HUES64 (cell line): ENCODE results near the gene RNF166.

Experiments
- H3K27ac ChIP-seq: 2 replicates; pipeline ENCODE4 v1.7.0; 2013; ENCODE audit warnings: low read depth, low read length, inconsistent platforms
- H3K27me3 ChIP-seq: 2 replicates; pipeline ENCODE4 v1.6.1; 2013; ENCODE audit warnings: mild to moderate bottlenecking, low read length; ENCODE audit not compliant: insufficient read depth
- H3K36me3 ChIP-seq: 2 replicates; pipeline ENCODE4 v1.6.1; 2013; ENCODE audit warnings: mild to moderate bottlenecking, low read length; ENCODE audit not compliant: insufficient read depth
- H3K4me1 ChIP-seq: 2 replicates; pipeline ENCODE4 v1.6.1; 2013; ENCODE audit warnings: mild to moderate bottlenecking, low read length, moderate library complexity; ENCODE audit not compliant: insufficient read depth
- H3K4me3 ChIP-seq: 2 replicates; pipeline ENCODE4 v1.5.1; 2013; ENCODE audit warnings: mild to moderate bottlenecking, low read length, moderate library complexity
- H3K9ac ChIP-seq: 2 replicates; pipeline ENCODE4 v1.6.1; 2013; ENCODE audit warnings: mild to moderate bottlenecking, low read depth, low read length
- H3K9me3 ChIP-seq: 2 replicates; pipeline ENCODE4 v1.6.1; 2013; ENCODE audit warnings: low read depth, low read length; ENCODE audit not compliant: insufficient read depth
- WGBS: fragments of 150-250, 120-280 bp; methylation state at CpG from one replicate; pipeline ENCODE4 v1.1.7; 2013; ENCODE audit warnings: missing lambda C conversion rate; 5-methylcytosine and 5-hydroxymethylcytosine counted together

Gene RNF166

GRCh38 chr16:88731699-88732098 lies 25.5 kb upstream of the RNF166 start:
- Histone ChIP-seq H3K9me3 (no peaks in the 10 kb centered on the region), H3K36me3 (peaks cover 13% of the 10 kb centered on the region; the same call in 1 of the 2 replicates), H3K4me1 (no peaks in the 10 kb centered on the region), H3K27ac (no peak overlapping the region), H3K9ac (no peak overlapping the region), H3K27me3 (no peaks in the 10 kb centered on the region), H3K4me3 (no peak overlapping the region)
- 82% methylated on average over 15 of the region's 15 CpGs for WGBS

GRCh38 chr16:88730632-88731607 lies 24.7 kb upstream of the RNF166 start:
- Histone ChIP-seq H3K27me3 (no peaks in the 10 kb centered on the region), H3K4me3 (no peak overlapping the region), H3K9me3 (no peaks in the 10 kb centered on the region), H3K4me1 (no peaks in the 10 kb centered on the region), H3K36me3 (peaks cover 13% of the 10 kb centered on the region; the same call in 1 of the 2 replicates), H3K27ac (no peak overlapping the region), H3K9ac (no peak overlapping the region)
- WGBS: 91% methylated on average over 34 of the region's 34 CpGs

GRCh38 chr16:88727871-88728270 lies 21.7 kb upstream of the RNF166 start:
- Histone ChIP-seq H3K4me3 (no peak overlapping the region), H3K36me3 (peaks cover 16% of the 10 kb centered on the region), H3K9me3 (no peaks in the 10 kb centered on the region), H3K27ac (no peak overlapping the region), H3K9ac (no peak overlapping the region), H3K27me3 (no peaks in the 10 kb centered on the region), H3K4me1 (no peaks in the 10 kb centered on the region)
- 72% methylated on average over 20 of the region's 20 CpGs for WGBS

- Histone ChIP-seq H3K9ac (no peak overlapping the region), H3K9me3 (no peaks in the 10 kb centered on the region), H3K4me3 (no peak overlapping the region), H3K27me3 (no peaks in the 10 kb centered on the region), H3K4me1 (no peaks in the 10 kb centered on the region), H3K27ac (no peak overlapping the region), H3K36me3 (peaks cover 22% of the 10 kb centered on the region)
- WGBS: 95% methylated on average over 28 of the region's 28 CpGs
Observed at GRCh38 chr16:88726981-88727380, 20.8 kb upstream of the RNF166 start.

GRCh38 chr16:88726408-88726749 lies 20.2 kb upstream of the RNF166 start:
- no peaks in the 10 kb centered on the region for H3K4me1 ChIP-seq
- no peaks in the 10 kb centered on the region for H3K9me3 ChIP-seq
- H3K27ac ChIP-seq: no peak overlapping the region
- H3K9ac ChIP-seq: no peak overlapping the region
- no peak overlapping the region for H3K4me3 ChIP-seq
- peaks cover 22% of the 10 kb centered on the region for H3K36me3 ChIP-seq
- H3K27me3 ChIP-seq: no peaks in the 10 kb centered on the region
- 95% methylated on average over 16 of the region's 17 CpGs for WGBS

- Histone ChIP-seq H3K4me1 (no peaks in the 10 kb centered on the region), H3K36me3 (peaks cover 22% of the 10 kb centered on the region), H3K9me3 (no peaks in the 10 kb centered on the region), H3K9ac (no peak overlapping the region), H3K4me3 (no peak overlapping the region), H3K27me3 (no peaks in the 10 kb centered on the region), H3K27ac (no peak overlapping the region)
- WGBS: 92% methylated on average over 32 of the region's 32 CpGs
Observed at GRCh38 chr16:88725609-88726407, 19.6 kb upstream of the RNF166 start.

GRCh38 chr16:88724855-88725555 lies 18.8 kb upstream of the RNF166 start:
- H3K9ac ChIP-seq: no peak overlapping the region
- H3K4me3 ChIP-seq: no peak overlapping the region
- 91% methylated on average over 31 of the region's 31 CpGs for WGBS
- no peaks in the 10 kb centered on the region for H3K27me3 ChIP-seq
- H3K36me3 ChIP-seq: peaks cover 25% of the 10 kb centered on the region
- H3K9me3 ChIP-seq: no peaks in the 10 kb centered on the region
- H3K4me1 ChIP-seq: no peaks in the 10 kb centered on the region
- H3K27ac ChIP-seq: no peak overlapping the region

GRCh38 chr16:88723911-88724310 lies 17.7 kb upstream of the RNF166 start:
- WGBS: 97% methylated on average over 17 of the region's 17 CpGs
- no peaks in the 10 kb centered on the region for H3K27me3 ChIP-seq
- no peak overlapping the region for H3K27ac ChIP-seq
- H3K36me3 ChIP-seq: peaks cover 35% of the 10 kb centered on the region
- no peaks in the 10 kb centered on the region for H3K4me1 ChIP-seq
- H3K9me3 ChIP-seq: no peaks in the 10 kb centered on the region
- H3K4me3 ChIP-seq: no peak overlapping the region
- no peak overlapping the region for H3K9ac ChIP-seq

- Histone ChIP-seq H3K9ac (no peak overlapping the region), H3K36me3 (peaks cover 39% of the 10 kb centered on the region), H3K9me3 (no peaks in the 10 kb centered on the region), H3K27me3 (no peaks in the 10 kb centered on the region), H3K4me1 (no peaks in the 10 kb centered on the region), H3K27ac (no peak overlapping the region), H3K4me3 (no peak overlapping the region)
- 81% methylated on average over 8 of the region's 8 CpGs for WGBS
Observed at GRCh38 chr16:88723507-88723887, 17.3 kb upstream of the RNF166 start.

- no peaks in the 10 kb centered on the region for H3K4me1 ChIP-seq
- no peak overlapping the region for H3K27ac ChIP-seq
- no peak overlapping the region for H3K4me3 ChIP-seq
- peaks cover 43% of the 10 kb centered on the region for H3K36me3 ChIP-seq
- 91% methylated on average over 39 of the region's 39 CpGs for WGBS
- no peaks in the 10 kb centered on the region for H3K27me3 ChIP-seq
- no peaks in the 10 kb centered on the region for H3K9me3 ChIP-seq
- no peak overlapping the region for H3K9ac ChIP-seq
Observed at GRCh38 chr16:88722784-88723506, 16.7 kb upstream of the RNF166 start.
